Measurements from ENCODE around the gene ZPR1. TPM values are rescaled to one million over a fixed set of nuclear protein-coding genes. Genes with fewer than 3 reads are reported as not detected.

Gene ZPR1
- polyA plus RNA-seq, 4 donors = 53.4 to 57.1 (median 55.3) TPM

- DNase-seq (ENCODE audit: low read depth in 4 of 4, low spot score in 2 of 4) = no peak
Observed at GRCh38 chr11:116727990-116728389, 59.8 kb downstream of the ZPR1 start.

GRCh38 chr11:116725434-116726221 is 62.2 kb downstream of the ZPR1 start:
- no peak for DNase-seq (ENCODE audit: low read depth in 4 of 4, low spot score in 2 of 4)

GRCh38 chr11:116724813-116725212 is 63.0 kb downstream of the ZPR1 start:
- DNase-seq (ENCODE audit: low read depth in 4 of 4, low spot score in 2 of 4) = no peak

Other genes with a start within 250 kb of the ZPR1 start
- 10 to 100 TPM; 33.7 to 38.4 (median 37.1) TPM for gene BUD13, start 15.0 kb downstream of the ZPR1 start, polyA plus RNA-seq (ENCODE audit: insufficient read length in 4 of 4)
- not detected for gene APOA5, start 3.9 kb upstream of the ZPR1 start, polyA plus RNA-seq (ENCODE audit: insufficient read length in 4 of 4)
- gene APOA4, start 35.3 kb upstream of the ZPR1 start, polyA plus RNA-seq (ENCODE audit: insufficient read length in 4 of 4) = not detected
- 10 to 100 TPM in 2 of 4 donors, 1 to 10 TPM in 2; 5.2 to 21.1 (median 9.7) TPM for gene APOC3, start 41.9 kb upstream of the ZPR1 start, polyA plus RNA-seq (ENCODE audit: insufficient read length in 4 of 4)
- 100 to 1,000 TPM in 3 of 4 donors, 10 to 100 TPM in 1; 99.5 to 171 (median 133) TPM for gene APOA1, start 49.6 kb upstream of the ZPR1 start, polyA plus RNA-seq (ENCODE audit: insufficient read length in 4 of 4)

All from left renal cortex interstitium (tissue), 4 donors.